ENCODE results near the gene MRPL9.
A peak's percentile ranks its signal among the peaks of the same experiment; 100 is the strongest.
"Not testable (repeated sequence)": the region's sequence is repeated elsewhere in the genome, so short reads cannot be mapped to it uniquely, and the experiment has no call there.

The MRPL9 gene

DNA sequence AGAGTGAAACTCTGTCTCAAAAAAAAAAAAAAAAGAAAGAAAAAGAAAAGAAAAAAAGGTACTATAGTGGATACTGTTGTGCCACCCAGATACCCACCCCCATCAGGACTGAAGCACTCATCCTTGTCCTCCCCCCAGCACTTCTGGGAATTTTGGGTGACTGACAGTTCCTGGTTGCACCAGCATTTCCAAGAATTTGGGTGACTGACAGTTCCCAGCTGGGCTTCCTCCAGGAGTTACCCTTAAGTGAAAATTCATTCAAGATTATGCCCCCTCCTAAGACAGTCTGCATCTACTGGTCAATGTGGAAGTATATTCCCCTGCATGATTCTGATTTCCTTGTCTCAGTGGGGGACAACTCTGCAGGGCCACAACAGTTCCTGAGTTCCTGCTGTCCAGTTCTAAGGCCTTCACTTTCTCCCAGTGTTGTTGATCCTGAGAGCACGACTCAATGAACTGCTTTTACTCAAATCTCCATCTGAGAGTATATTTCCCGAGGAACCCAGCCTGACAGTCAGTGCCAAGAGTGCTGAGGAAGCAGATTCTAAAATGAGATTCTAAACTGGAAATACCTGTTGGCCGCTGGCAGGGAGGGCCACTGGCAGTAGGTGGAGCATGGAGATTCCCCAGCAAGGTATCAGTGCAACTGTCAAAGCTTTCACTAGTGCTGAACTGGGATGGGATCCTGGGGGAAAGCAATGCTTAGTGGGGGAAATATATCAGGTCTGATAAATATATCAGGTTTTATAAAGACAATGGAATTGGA is 23.5 kb downstream of the MRPL9 start:
- H3K4me1 ChIP-seq (ENCODE audit: insufficient read depth, low read length) = no peaks in the 10 kb centered on the region
- H3K27me3 ChIP-seq (ENCODE audit: insufficient read depth, low read length) = peaks cover 10% of the 10 kb centered on the region
- no peak overlapping the region for H3K4me3 ChIP-seq (ENCODE audit: low read length)
- H2AFZ ChIP-seq (ENCODE audit: low read depth, low read length) = no peak overlapping the region
- H3K9me3 ChIP-seq (ENCODE audit: low read length) = peaks cover 9% of the 10 kb centered on the region
- H3K36me3 ChIP-seq (ENCODE audit: insufficient read depth, low read length) = no peaks in the 10 kb centered on the region

- peaks cover 5% of the 10 kb centered on the region for H3K27me3 ChIP-seq (ENCODE audit: insufficient read depth, low read length)
- no peaks in the 10 kb centered on the region for H3K36me3 ChIP-seq (ENCODE audit: insufficient read depth, low read length)
- H3K4me1 ChIP-seq (ENCODE audit: insufficient read depth, low read length) = no peaks in the 10 kb centered on the region
- peaks cover 9% of the 10 kb centered on the region for H3K9me3 ChIP-seq (ENCODE audit: low read length)
- H2AFZ ChIP-seq (ENCODE audit: low read depth, low read length) = no peak overlapping the region
- no peak overlapping the region for H3K4me3 ChIP-seq (ENCODE audit: low read length)
These were observed 25.8 kb downstream of the MRPL9 start for GRCh38 chr1:151737479-151737878.

DNA sequence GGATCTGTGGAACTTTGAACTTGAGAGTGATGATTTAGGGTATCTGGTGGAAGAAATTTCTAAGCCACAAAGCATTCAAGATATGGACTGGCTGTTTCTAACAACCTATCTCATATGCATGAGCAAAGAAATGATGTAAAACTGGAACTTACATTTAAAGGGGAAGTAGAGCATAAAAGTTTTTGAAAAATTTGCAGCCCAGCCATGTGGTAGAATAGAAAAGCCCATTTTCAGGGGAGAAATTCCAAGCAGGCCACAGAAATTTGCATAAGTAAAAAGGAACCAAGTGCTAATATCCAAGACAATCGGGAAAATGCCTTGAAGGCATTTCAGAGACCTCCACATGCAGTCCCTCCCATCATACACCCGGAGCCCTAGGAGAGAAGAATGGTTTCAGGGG is 26.3 kb downstream of the MRPL9 start:
- Histone ChIP-seq H2AFZ (ENCODE audit: low read depth, low read length) (no peak overlapping the region), H3K9me3 (ENCODE audit: low read length) (peaks cover 9% of the 10 kb centered on the region), H3K27me3 (ENCODE audit: insufficient read depth, low read length) (peaks cover 2% of the 10 kb centered on the region), H3K4me1 (ENCODE audit: insufficient read depth, low read length) (no peaks in the 10 kb centered on the region), H3K4me3 (ENCODE audit: low read length) (no peak overlapping the region), H3K36me3 (ENCODE audit: insufficient read depth, low read length) (no peaks in the 10 kb centered on the region)

DNA sequence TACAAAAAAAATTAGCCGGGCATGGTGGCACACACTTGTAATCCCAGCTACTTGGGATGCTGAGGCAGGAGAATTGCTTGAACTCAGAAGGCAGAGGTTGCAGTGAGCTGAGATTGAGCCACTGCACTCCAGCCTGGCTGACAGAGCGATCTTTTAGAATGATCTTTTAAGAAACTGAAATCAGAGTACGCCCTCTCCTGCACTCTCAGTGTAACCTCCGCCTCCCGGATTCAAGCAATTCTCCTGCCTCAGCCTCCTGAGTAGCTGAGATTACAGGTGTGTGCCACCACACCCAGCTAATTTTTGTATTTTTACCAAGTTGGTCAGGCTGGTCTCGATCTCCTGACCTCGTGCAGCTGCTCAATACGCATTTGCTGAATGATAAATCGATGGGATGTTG is 29.3 kb downstream of the MRPL9 start:
- H3K4me3 ChIP-seq (ENCODE audit: low read length); H3K4me1 ChIP-seq (ENCODE audit: insufficient read depth, low read length); H3K36me3 ChIP-seq (ENCODE audit: insufficient read depth, low read length); H2AFZ ChIP-seq (ENCODE audit: low read depth, low read length); H3K27me3 ChIP-seq (ENCODE audit: insufficient read depth, low read length); H3K9me3 ChIP-seq (ENCODE audit: low read length): not testable (repeated sequence)

DNA sequence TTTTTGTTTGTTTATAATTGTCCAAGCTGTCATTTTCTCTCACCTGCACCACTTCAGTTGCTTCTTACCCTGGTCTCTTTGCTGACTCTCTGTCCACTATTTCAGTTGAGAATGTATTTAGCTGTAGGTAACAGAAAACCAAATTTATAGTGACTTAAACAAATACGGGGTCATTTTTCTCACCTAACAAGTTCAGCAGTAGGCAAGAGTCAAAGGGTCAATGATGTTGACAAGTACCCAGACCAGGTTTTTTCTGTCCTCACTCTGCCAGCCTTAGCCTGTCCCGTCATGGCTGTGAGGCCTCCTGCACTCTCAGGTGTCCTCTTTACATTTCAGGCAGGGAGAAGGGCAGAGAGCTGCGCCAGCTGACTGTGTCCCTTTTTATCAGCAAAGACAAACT is 30.2 kb downstream of the MRPL9 start:
- Histone ChIP-seq H3K36me3 (ENCODE audit: insufficient read depth, low read length) (no peaks in the 10 kb centered on the region), H3K4me1 (ENCODE audit: insufficient read depth, low read length) (peaks cover 10% of the 10 kb centered on the region), H3K9me3 (ENCODE audit: low read length) (peaks cover 7% of the 10 kb centered on the region), H3K27me3 (ENCODE audit: insufficient read depth, low read length) (no peaks in the 10 kb centered on the region), H3K4me3 (ENCODE audit: low read length) (no peak overlapping the region), H2AFZ (ENCODE audit: low read depth, low read length) (no peak overlapping the region)

DNA sequence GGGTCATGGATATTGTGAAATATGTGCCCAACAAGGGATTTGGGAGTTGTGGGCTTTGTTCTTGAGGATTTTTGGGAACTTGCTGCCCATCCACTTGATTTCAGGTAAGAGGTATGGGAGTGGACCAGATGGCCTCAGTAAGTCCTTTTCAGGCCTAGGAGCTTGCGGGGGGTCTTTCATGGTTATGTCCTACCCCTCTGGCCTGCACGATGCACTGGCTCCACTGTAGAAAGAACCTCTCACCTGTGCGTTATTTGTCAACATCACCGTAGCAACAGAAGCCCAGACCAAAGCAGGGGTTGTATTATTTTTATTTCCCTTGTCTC is 33.4 kb downstream of the MRPL9 start:
- H3K36me3 ChIP-seq (ENCODE audit: insufficient read depth, low read length) = no peaks in the 10 kb centered on the region
- no peaks in the 10 kb centered on the region for H3K9me3 ChIP-seq (ENCODE audit: low read length)
- no peaks in the 10 kb centered on the region for H3K27me3 ChIP-seq (ENCODE audit: insufficient read depth, low read length)
- H3K4me3 ChIP-seq (ENCODE audit: low read length) = no peak overlapping the region
- H2AFZ ChIP-seq (ENCODE audit: low read depth, low read length) = no peak overlapping the region
- peaks cover 10% of the 10 kb centered on the region for H3K4me1 ChIP-seq (ENCODE audit: insufficient read depth, low read length)

DNA sequence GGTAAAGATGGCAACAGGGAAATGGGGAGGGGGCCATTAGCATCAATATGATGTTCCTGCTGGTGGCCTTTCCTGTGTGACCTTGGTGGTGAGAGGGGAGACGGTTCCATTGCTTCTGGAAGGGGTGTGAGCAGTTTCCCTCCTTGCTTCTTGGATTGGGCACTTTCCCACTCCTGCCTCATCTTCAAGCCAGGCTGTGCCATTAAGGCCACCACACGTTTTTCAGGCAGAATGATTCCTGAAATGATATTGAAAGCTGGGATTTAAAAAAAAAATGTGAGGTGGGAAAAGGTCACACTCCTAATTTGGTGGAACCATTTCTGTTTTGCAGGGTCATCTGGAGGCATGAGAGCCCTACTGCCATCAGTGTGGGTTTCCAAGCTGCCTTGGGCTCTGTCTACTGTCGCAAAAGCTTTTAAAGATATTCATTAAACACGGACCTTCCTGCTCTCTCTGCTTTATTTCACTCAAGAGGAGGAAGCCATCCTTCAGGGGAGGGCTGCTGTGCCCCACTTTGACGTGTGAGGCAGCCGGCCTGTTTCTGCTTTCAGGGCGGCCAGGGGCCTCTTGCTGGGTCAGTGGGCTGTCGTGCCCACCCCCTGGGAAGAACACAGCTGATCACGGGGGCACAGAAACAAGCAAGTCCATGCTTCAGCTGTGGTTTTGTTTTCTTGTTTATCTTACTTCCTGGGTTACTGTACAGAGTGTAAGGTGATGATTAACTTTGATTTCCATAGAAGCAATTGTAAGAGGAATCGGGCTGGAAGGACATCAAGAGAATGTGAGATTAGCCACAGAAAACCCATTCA is 33.9 kb downstream of the MRPL9 start:
- H3K9me3 ChIP-seq (ENCODE audit: low read length) = no peaks in the 10 kb centered on the region
- no peak overlapping the region for H3K4me3 ChIP-seq (ENCODE audit: low read length)
- no peaks in the 10 kb centered on the region for H3K36me3 ChIP-seq (ENCODE audit: insufficient read depth, low read length)
- H3K4me1 ChIP-seq (ENCODE audit: insufficient read depth, low read length) = peaks cover 10% of the 10 kb centered on the region
- H3K27me3 ChIP-seq (ENCODE audit: insufficient read depth, low read length) = peaks cover 1% of the 10 kb centered on the region
- no peak overlapping the region for H2AFZ ChIP-seq (ENCODE audit: low read depth, low read length)

GRCh38 chr1:151728151-151729054 is 34.9 kb downstream of the MRPL9 start:
- Histone ChIP-seq H3K4me3 (ENCODE audit: low read length) (no peak overlapping the region), H3K9me3 (ENCODE audit: low read length) (no peaks in the 10 kb centered on the region), H3K36me3 (ENCODE audit: insufficient read depth, low read length) (no peaks in the 10 kb centered on the region), H3K27me3 (ENCODE audit: insufficient read depth, low read length) (peaks cover 7% of the 10 kb centered on the region), H3K4me1 (ENCODE audit: insufficient read depth, low read length) (peaks cover 10% of the 10 kb centered on the region), H2AFZ (ENCODE audit: low read depth, low read length) (no peak overlapping the region)

- Histone ChIP-seq H3K4me1 (ENCODE audit: insufficient read depth, low read length) (peaks cover 22% of the 10 kb centered on the region), H2AFZ (ENCODE audit: low read depth, low read length) (no peak overlapping the region), H3K27me3 (ENCODE audit: insufficient read depth, low read length) (peaks cover 17% of the 10 kb centered on the region), H3K36me3 (ENCODE audit: insufficient read depth, low read length) (no peaks in the 10 kb centered on the region), H3K4me3 (ENCODE audit: low read length) (no peak overlapping the region), H3K9me3 (ENCODE audit: low read length) (no peaks in the 10 kb centered on the region)
These were observed 39.4 kb downstream of the MRPL9 start for GRCh38 chr1:151723726-151724370.

- Histone ChIP-seq H3K27me3 (ENCODE audit: insufficient read depth, low read length) (peaks cover 25% of the 10 kb centered on the region), H2AFZ (ENCODE audit: low read depth, low read length) (no peak overlapping the region), H3K4me1 (ENCODE audit: insufficient read depth, low read length) (peaks cover 29% of the 10 kb centered on the region), H3K36me3 (ENCODE audit: insufficient read depth, low read length) (no peaks in the 10 kb centered on the region), H3K9me3 (ENCODE audit: low read length) (no peaks in the 10 kb centered on the region), H3K4me3 (ENCODE audit: low read length) (peak overlapping the region; percentile 53)
These were observed 41.3 kb downstream of the MRPL9 start for GRCh38 chr1:151721788-151722510.

GRCh38 chr1:151720974-151721787 is 42.1 kb downstream of the MRPL9 start, which contains the start of gene RIIAD1:
Gene RIIAD1, plus strand, starts transcription at chr1:151721522. Its CDS starts 15 bp downstream, at chr1:151721537.
- Histone ChIP-seq H3K4me1 (ENCODE audit: insufficient read depth, low read length) (peaks cover 32% of the 10 kb centered on the region), H3K27me3 (ENCODE audit: insufficient read depth, low read length) (peaks cover 25% of the 10 kb centered on the region), H3K4me3 (ENCODE audit: low read length) (peak within 1 kb of the TSS; percentile 53), H2AFZ (ENCODE audit: low read depth, low read length) (no peak within 1 kb of the TSS), H3K36me3 (ENCODE audit: insufficient read depth, low read length) (no peaks in the 10 kb centered on the region), H3K9me3 (ENCODE audit: low read length) (no peaks in the 10 kb centered on the region)
